ENCODE measurements around the gene PCBP3. TPM values are rescaled to one million over a fixed set of nuclear protein-coding genes. Genes with fewer than 3 reads are reported as not detected.
"Not testable (repeated sequence)": the region's sequence is repeated elsewhere in the genome, so short reads cannot be mapped to it uniquely, and the experiment has no call there.

The PCBP3 gene
- total and polyA plus RNA-seq, 4 donors, result 0.36 to 1.6 (median 0.42) TPM

- Histone ChIP-seq H3K4me1 (ENCODE audit: control insufficient read depth in 4 of 4, insufficient read depth in 4 of 4, low read length in 3 of 4) (no peaks in the 10 kb centered on the region), H3K36me3 (ENCODE audit: control insufficient read depth in 4 of 4, insufficient read depth in 3 of 4, low read depth in 1 of 4, low read length in 3 of 4) (no peaks in the 10 kb centered on the region), H3K4me3 (ENCODE audit: low read depth in 1 of 3, low read length in 3 of 3) (no peak overlapping the region), H3K27ac (ENCODE audit: low read depth in 1 of 2, low read length in 2 of 2) (no peak overlapping the region), H3K27me3 (ENCODE audit: control insufficient read depth in 4 of 4, insufficient read depth in 4 of 4, low read length in 3 of 4) (no peaks in the 10 kb centered on the region), H3K9me3 (ENCODE audit: control insufficient read depth in 4 of 4, low read length in 3 of 4) (no peaks in the 10 kb centered on the region), H3K9ac (ENCODE audit: low read depth in 1 of 2, low read length in 2 of 2) (no peak overlapping the region)
- TF ChIP-seq RAD21 (IDR thresholded peaks at IDR 0.05), result no peak
- TF ChIP-seq FOXA1 (IDR thresholded peaks at IDR 0.05), result no peak
- TF ChIP-seq HNF4A (conservative IDR thresholded peaks at IDR 0.05), result no peak
- TF ChIP-seq REST (IDR thresholded peaks at IDR 0.05), result no peak
- no peak for TF ChIP-seq EGR1 (IDR thresholded peaks at IDR 0.05; ENCODE audit: low read depth in 2 of 2)
- no peak for TF ChIP-seq FOXA2 (IDR thresholded peaks at IDR 0.05)
- no peak for TF ChIP-seq HNF4G (IDR thresholded peaks at IDR 0.05)
- no peak for TF ChIP-seq ATF3 (IDR thresholded peaks at IDR 0.05)
- no peak for TF ChIP-seq TAF1 (conservative IDR thresholded peaks at IDR 0.05)
- TF ChIP-seq JUND (IDR thresholded peaks at IDR 0.05), result no peak
- WGBS, result 85% methylated on average over 21 of the region's 21 CpGs
- no peak for DNase-seq (ENCODE audit: low spot score)
These were observed 187.3 kb downstream of the PCBP3 start for GRCh38 chr21:45830720-45831366.

GRCh38 chr21:45831991-45832740 is 188.6 kb downstream of the PCBP3 start:
- no peaks in the 10 kb centered on the region for H3K27me3 ChIP-seq (ENCODE audit: control insufficient read depth in 4 of 4, insufficient read depth in 4 of 4, low read length in 3 of 4)
- H3K9ac ChIP-seq (ENCODE audit: low read depth in 1 of 2, low read length in 2 of 2), result no peak overlapping the region
- no peaks in the 10 kb centered on the region for H3K4me1 ChIP-seq (ENCODE audit: control insufficient read depth in 4 of 4, insufficient read depth in 4 of 4, low read length in 3 of 4)
- no peak for DNase-seq (ENCODE audit: low spot score)
- no peak overlapping the region for H3K27ac ChIP-seq (ENCODE audit: low read depth in 1 of 2, low read length in 2 of 2)
- H3K9me3 ChIP-seq (ENCODE audit: control insufficient read depth in 4 of 4, low read length in 3 of 4), result no peaks in the 10 kb centered on the region
- no peaks in the 10 kb centered on the region for H3K36me3 ChIP-seq (ENCODE audit: control insufficient read depth in 4 of 4, insufficient read depth in 3 of 4, low read depth in 1 of 4, low read length in 3 of 4)
- no peak for TF ChIP-seq HNF4G (IDR thresholded peaks at IDR 0.05)
- no peak for TF ChIP-seq MAX (IDR thresholded peaks at IDR 0.05)
- no peak for TF ChIP-seq REST (IDR thresholded peaks at IDR 0.05)
- TF ChIP-seq RAD21 (IDR thresholded peaks at IDR 0.05), result no peak
- TF ChIP-seq NR2F2 (IDR thresholded peaks at IDR 0.05), result no peak
- no peak for TF ChIP-seq SP1 (IDR thresholded peaks at IDR 0.05)
- no peak for TF ChIP-seq FOXA2 (IDR thresholded peaks at IDR 0.05)
- TF ChIP-seq CTCF (IDR thresholded peaks at IDR 0.05; ENCODE audit: low read depth, low read length, missing input control), result no peak
- no peak for TF ChIP-seq JUND (IDR thresholded peaks at IDR 0.05)
- no peak for TF ChIP-seq EGR1 (IDR thresholded peaks at IDR 0.05; ENCODE audit: low read depth in 2 of 2)
- TF ChIP-seq TAF1 (conservative IDR thresholded peaks at IDR 0.05), result no peak
- no peak for TF ChIP-seq YY1 (IDR thresholded peaks at IDR 0.05)
- no peak for TF ChIP-seq FOXA1 (IDR thresholded peaks at IDR 0.05)
- no peak for TF ChIP-seq GABPA (IDR thresholded peaks at IDR 0.05 in 1 of 2, conservative IDR thresholded peaks at IDR 0.05 in 1 of 2)
- TF ChIP-seq RXRA (IDR thresholded peaks at IDR 0.05), result no peak
- 81% methylated on average over 14 of the region's 14 CpGs for WGBS
- H3K4me3 ChIP-seq (ENCODE audit: low read depth in 1 of 3, low read length in 3 of 3), result no peak overlapping the region

- not testable (repeated sequence) for DNase-seq (ENCODE audit: low spot score); H3K4me1 ChIP-seq (ENCODE audit: control insufficient read depth in 4 of 4, insufficient read depth in 4 of 4, low read length in 3 of 4); H3K4me3 ChIP-seq (ENCODE audit: low read depth in 1 of 3, low read length in 3 of 3); H3K27ac ChIP-seq (ENCODE audit: low read depth in 1 of 2, low read length in 2 of 2); H3K9ac ChIP-seq (ENCODE audit: low read depth in 1 of 2, low read length in 2 of 2); H3K27me3 ChIP-seq (ENCODE audit: control insufficient read depth in 4 of 4, insufficient read depth in 4 of 4, low read length in 3 of 4); H3K9me3 ChIP-seq (ENCODE audit: control insufficient read depth in 4 of 4, low read length in 3 of 4); H3K36me3 ChIP-seq (ENCODE audit: control insufficient read depth in 4 of 4, insufficient read depth in 3 of 4, low read depth in 1 of 4, low read length in 3 of 4)
- 94% methylated on average over 12 of the region's 12 CpGs for WGBS
These were observed 189.3 kb downstream of the PCBP3 start for GRCh38 chr21:45832741-45833235.
